Glutamatergic neuron (in vitro differentiated cells): ENCODE measurements around the gene TANGO2. TPM values are rescaled to one million over a fixed set of nuclear protein-coding genes. Genes with fewer than 3 reads are reported as not detected.
A peak's percentile ranks its signal among the peaks of the same experiment; 100 is the strongest.

Source experiments
- DNase-seq: peaks from one replicate; pipeline ENCODE4 v3.0.0; 2022
- H3K27ac Mint-ChIP-seq: one replicate; pipeline ENCODE4 v1.8.0; 2020; ENCODE audit warnings: mild to moderate bottlenecking, mixed read lengths, inconsistent platforms; ENCODE audit not compliant: unreplicated experiment
- H3K27me3 Mint-ChIP-seq: one replicate; pipeline ENCODE4 v1.8.0; 2020; ENCODE audit warnings: mild to moderate bottlenecking, moderate library complexity, mixed read lengths, inconsistent platforms; ENCODE audit not compliant: unreplicated experiment
- H3K36me3 Mint-ChIP-seq: one replicate; pipeline ENCODE4 v1.8.0; 2020; ENCODE audit warnings: mild to moderate bottlenecking, mixed read lengths, inconsistent platforms; ENCODE audit not compliant: unreplicated experiment
- H3K4me1 Mint-ChIP-seq: one replicate; pipeline ENCODE4 v1.8.0; 2020; ENCODE audit warnings: mild to moderate bottlenecking, low read depth, mixed read lengths, inconsistent platforms; ENCODE audit not compliant: unreplicated experiment
- H3K4me3 Mint-ChIP-seq: one replicate; pipeline ENCODE4 v1.8.0; 2020; ENCODE audit warnings: mild to moderate bottlenecking, mixed read lengths, inconsistent platforms; ENCODE audit not compliant: unreplicated experiment
- H3K9me3 Mint-ChIP-seq: one replicate; pipeline ENCODE4 v1.8.0; 2020; ENCODE audit warnings: mild to moderate bottlenecking, moderate library complexity, mixed read lengths, inconsistent platforms; ENCODE audit not compliant: unreplicated experiment
- CTCF ChIP-seq: fragments of 200-600 bp; sonication (generic); IDR thresholded peaks from one replicate; pipeline ENCODE4 v1.5.0; 2021; ENCODE audit not compliant: partially characterized antibody, unreplicated experiment
- total RNA-seq: library from RNA; stranded (reverse); fragmentation: NEBNext Ultra II Directional; extraction: Animal tissue kit (Norgen Biotek cat#: 25700); gene quantifications from one replicate; pipeline ENCODE4 v1.2.1, GENCODE V29; 2021; ENCODE audit not compliant: unreplicated experiment

TANGO2 gene
- total RNA-seq, 1 donor from 2014 or later = 31.8 TPM

DNA sequence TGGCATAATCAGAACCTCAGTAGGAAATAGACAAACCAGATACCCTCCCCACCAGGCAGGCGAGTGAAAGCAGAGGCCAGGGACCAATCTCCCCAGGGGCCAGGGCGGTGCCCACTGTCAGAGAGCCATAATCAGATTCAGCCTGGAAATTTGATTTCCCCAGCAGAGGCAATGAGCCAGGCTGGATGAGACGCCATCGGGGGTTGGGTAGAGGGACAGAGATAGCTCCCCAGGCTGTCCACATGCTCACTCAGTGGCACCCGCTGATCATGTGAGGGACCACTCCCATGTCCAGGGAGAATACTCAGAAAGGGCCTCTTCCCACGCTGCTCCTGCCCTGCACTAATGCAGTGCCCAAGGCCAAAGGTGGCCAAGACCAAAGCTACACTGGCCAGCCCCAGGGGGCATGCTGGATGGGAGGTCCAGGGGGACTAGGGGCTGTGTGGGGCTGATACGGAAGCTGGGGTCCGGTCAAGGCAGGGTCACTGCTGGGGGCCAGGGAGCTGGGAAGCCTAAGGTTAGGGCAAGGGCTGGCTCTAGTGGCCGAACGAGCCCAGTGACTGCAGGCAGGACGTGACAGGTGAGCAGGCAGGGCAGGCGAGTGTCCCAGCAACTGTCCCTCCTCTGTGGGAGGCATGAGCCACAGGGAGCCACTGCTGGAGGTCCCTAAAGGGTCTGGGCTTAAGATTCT lies 24.1 kb upstream of the TANGO2 start:
- peak; percentile 42 for DNase-seq
- no peak for TF ChIP-seq CTCF
- no peak overlapping the region for H3K4me3 Mint-ChIP-seq
- peaks cover 1% of the 10 kb centered on the region for H3K27me3 Mint-ChIP-seq
- peaks cover 2% of the 10 kb centered on the region for H3K9me3 Mint-ChIP-seq
- H3K27ac Mint-ChIP-seq = no peak overlapping the region
- no peaks in the 10 kb centered on the region for H3K36me3 Mint-ChIP-seq
- peaks cover 31% of the 10 kb centered on the region for H3K4me1 Mint-ChIP-seq

DNA sequence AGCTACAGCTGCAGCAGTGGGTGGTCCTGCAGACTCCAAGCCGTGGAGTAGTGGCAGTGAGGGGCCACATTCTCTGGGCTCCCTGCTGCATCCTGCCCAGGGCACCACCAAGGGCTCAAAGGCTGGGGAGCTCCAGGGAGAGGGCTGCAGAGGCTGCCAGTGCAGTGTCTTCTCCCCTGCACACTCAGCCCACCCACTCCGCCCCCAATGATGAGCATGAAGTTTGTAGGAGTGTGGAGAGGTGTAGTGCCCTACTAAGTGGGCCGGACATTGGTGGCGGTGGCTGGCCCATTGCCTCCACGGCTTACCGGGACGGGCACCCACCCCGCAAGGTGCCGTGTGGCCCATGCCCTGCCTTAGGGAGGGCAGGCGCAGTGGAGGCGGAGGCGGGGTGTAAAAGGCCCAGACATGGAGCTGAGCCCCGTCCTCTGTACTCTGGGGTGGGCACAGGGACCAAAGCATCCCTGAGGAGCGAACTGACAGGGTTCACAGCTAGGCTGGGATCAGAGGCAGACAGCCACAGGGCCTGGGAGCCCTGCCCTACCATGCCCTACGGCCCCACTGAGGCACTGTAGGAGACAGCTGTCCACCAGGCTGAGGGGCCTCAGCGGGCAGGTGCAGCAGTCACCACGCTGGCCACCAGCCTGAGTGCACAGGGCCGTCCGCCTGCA lies 23.2 kb upstream of the TANGO2 start:
- Mint-ChIP-seq H3K4me3 (no peak overlapping the region), H3K36me3 (no peaks in the 10 kb centered on the region), H3K9me3 (peaks cover 2% of the 10 kb centered on the region), H3K27me3 (peaks cover 1% of the 10 kb centered on the region), H3K4me1 (peaks cover 37% of the 10 kb centered on the region), H3K27ac (no peak overlapping the region)
- TF ChIP-seq CTCF = no peak
- DNase-seq = no peak

- Mint-ChIP-seq H3K9me3 (peaks cover 4% of the 10 kb centered on the region), H3K4me3 (no peak overlapping the region), H3K27me3 (peaks cover 1% of the 10 kb centered on the region), H3K27ac (no peak overlapping the region), H3K4me1 (peaks cover 42% of the 10 kb centered on the region), H3K36me3 (peaks cover 7% of the 10 kb centered on the region)
- no peak for TF ChIP-seq CTCF
- no peak for DNase-seq
Observed at GRCh38 chr22:19998232-19998951, 22.5 kb upstream of the TANGO2 start.

DNA sequence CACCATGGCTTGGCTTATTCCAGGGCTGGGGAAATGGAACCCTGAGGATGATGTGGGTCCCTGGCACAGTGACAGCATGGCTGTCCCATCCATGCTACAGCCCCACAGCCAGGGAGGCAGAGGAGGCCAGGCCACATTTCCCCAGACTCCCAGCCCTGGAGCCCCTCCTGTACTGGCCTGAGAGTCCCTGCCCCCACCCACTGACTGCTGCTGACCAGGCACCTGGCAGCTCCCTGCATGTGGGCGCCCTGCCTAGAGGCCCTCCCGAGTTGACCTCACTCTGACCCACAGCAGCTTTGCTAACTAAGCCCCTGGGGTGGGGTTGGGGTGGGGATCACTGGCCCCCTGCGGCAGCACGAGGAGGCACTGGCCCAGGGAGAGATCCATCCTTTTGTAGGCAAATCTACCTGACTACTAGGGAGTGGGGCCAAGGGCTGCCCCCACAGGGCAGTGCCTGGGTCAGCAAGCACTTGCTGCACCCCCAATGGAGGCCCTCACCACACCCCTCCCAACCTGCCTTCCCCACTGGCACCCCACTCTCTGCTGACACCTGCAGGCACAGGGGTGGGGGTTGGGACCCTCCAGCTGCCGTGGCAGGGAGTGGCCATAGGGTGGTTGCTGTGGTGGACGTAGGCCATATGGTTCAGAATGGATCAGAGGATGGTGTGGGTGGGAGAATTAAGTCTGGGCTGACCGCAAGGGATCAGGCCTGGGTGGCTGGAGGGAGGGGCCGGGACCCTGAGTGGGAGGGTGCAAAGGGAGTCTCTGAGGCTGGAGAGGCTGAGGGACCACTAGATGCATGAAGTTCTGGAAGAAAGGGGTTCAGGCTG lies 21.7 kb upstream of the TANGO2 start:
- Mint-ChIP-seq H3K9me3 (peaks cover 2% of the 10 kb centered on the region), H3K36me3 (peaks cover 15% of the 10 kb centered on the region), H3K27ac (no peak overlapping the region), H3K27me3 (peaks cover 1% of the 10 kb centered on the region), H3K4me3 (no peak overlapping the region), H3K4me1 (peaks cover 42% of the 10 kb centered on the region)
- TF ChIP-seq CTCF = no peak
- no peak for DNase-seq
